H1 (cell line): ENCODE measurements around the gene LRRC4. TPM values are rescaled to one million over a fixed set of nuclear protein-coding genes. Genes with fewer than 3 reads are reported as not detected.

Experiments
- CTCF ChIA-PET: fragments of 300-600 bp; sonication (Branson Sonifier 250); formaldehyde crosslinking; loops from one replicate; lab custom pipeline; 2021; ENCODE audit not compliant: partially characterized antibody; lab: Charles Lee
- POLR2A ChIA-PET: fragments of 300-600 bp; sonication (Branson Sonifier 250); formaldehyde crosslinking; loops from one replicate; lab custom pipeline; 2021; ENCODE audit warnings: inconsistent platforms; ENCODE audit not compliant: partially characterized antibody; lab: Charles Lee
- DNase-seq, 2 experiments: peaks; one replicate each; pipeline versions ENCODE4 v3.0.0 to v3.0.0-alpha.2; 2010 to 2022; ENCODE audit warnings: low spot score in 2 of 2, low read depth in 1 of 2, mixed read lengths in 1 of 2
- FAIRE-seq: peaks from 2 replicates; lab custom pipeline; 2011; peaks lifted over from hg19 to GRCh38; lab: Jason Lieb, UNC
- H2AFZ ChIP-seq: 2 replicates; pipeline ENCODE4 v1.8.1; 2012; ENCODE audit warnings: low read length, inconsistent platforms
- H2AK5ac ChIP-seq: 2 replicates; pipeline ENCODE4 v1.6.1; 2013; ENCODE audit warnings: low read depth, low read length
- H2BK120ac ChIP-seq: replicated peaks from 2 replicates; pipeline ENCODE3; 2013; ENCODE audit warnings: low read depth, low read length, inconsistent platforms
- H2BK12ac ChIP-seq: 2 replicates; pipeline ENCODE4 v1.6.1; 2013; ENCODE audit warnings: low read depth, low read length
- H2BK15ac ChIP-seq: 2 replicates; pipeline ENCODE4 v1.6.1; 2013; ENCODE audit warnings: low read length
- H2BK20ac ChIP-seq: 2 replicates; pipeline ENCODE4 v1.6.1; 2013; ENCODE audit warnings: low read length
- H2BK5ac ChIP-seq: 2 replicates; pipeline ENCODE4 v1.6.1; 2013; ENCODE audit warnings: low read depth, low read length
- H3K14ac ChIP-seq: 2 replicates; pipeline ENCODE4 v1.6.1; 2013; ENCODE audit warnings: inconsistent platforms; ENCODE audit not compliant: insufficient read length
- H3K18ac ChIP-seq: 2 replicates; pipeline ENCODE4 v1.6.1; 2013; ENCODE audit warnings: low read length; ENCODE audit errors: extremely low read depth
- H3K23ac ChIP-seq: 2 replicates; pipeline ENCODE4 v1.6.1; 2013; ENCODE audit warnings: inconsistent platforms; ENCODE audit not compliant: insufficient read length
- H3K23me2 ChIP-seq: 2 replicates; pipeline ENCODE4 v1.6.1; 2013; ENCODE audit warnings: low read depth, low read length
- H3K27ac ChIP-seq: 2 replicates; pipeline ENCODE4 v1.6.1; 2011; ENCODE audit warnings: low read depth, low read length, inconsistent platforms
- H3K27me3 ChIP-seq, 4 experiments: replicated peaks in 1 of 4; 1 replicate in 1 of 4; 2 replicates in 3 of 4; pipeline versions ENCODE4 v1.6.1 to v1.8.1; 2011 to 2013; ENCODE audit warnings: low read length in 3 of 4, mild to moderate bottlenecking in 3 of 4, inconsistent platforms in 2 of 4, mixed read lengths in 2 of 4, moderate library complexity in 1 of 4; ENCODE audit not compliant: control insufficient read depth in 3 of 4, insufficient read depth in 3 of 4; ENCODE audit errors: extremely low read depth in 1 of 4
- H3K36me3 ChIP-seq, 4 experiments: 2 replicates each; pipeline versions ENCODE4 v1.6.1 to v1.8.1; 2011 to 2013; ENCODE audit warnings: mild to moderate bottlenecking in 4 of 4, low read length in 3 of 4, moderate library complexity in 2 of 4, control low read depth in 1 of 4, inconsistent platforms in 1 of 4; ENCODE audit not compliant: insufficient read depth in 4 of 4, control insufficient read depth in 2 of 4
- H3K4ac ChIP-seq: replicated peaks from 2 replicates; pipeline ENCODE3; 2013; ENCODE audit warnings: low read length, low read depth, mixed read lengths, inconsistent platforms; ENCODE audit not compliant: insufficient read length
- H3K4me1 ChIP-seq, 4 experiments: replicated peaks in 1 of 4; 1 replicate in 1 of 4; 2 replicates in 3 of 4; pipeline versions ENCODE4 v1.6.1 to v1.8.1; 2011 to 2013; ENCODE audit warnings: low read length in 3 of 4, inconsistent platforms in 2 of 4, mixed read lengths in 1 of 4; ENCODE audit not compliant: insufficient read depth in 4 of 4, control insufficient read depth in 3 of 4
- H3K4me2 ChIP-seq, 2 experiments: 2 replicates each; pipeline versions ENCODE4 v1.6.1 to v1.8.1; 2011 to 2013; ENCODE audit warnings: low read depth in 2 of 2, low read length in 2 of 2, control low read depth in 1 of 2, inconsistent platforms in 1 of 2, mild to moderate bottlenecking in 1 of 2; ENCODE audit not compliant: insufficient read depth in 1 of 2
- H3K4me3 ChIP-seq, 4 experiments: fragments of 200-600, 300-600 bp in 1 of 4; sonication (generic), shearing (Covaris generic), sonication (Bioruptor Twin) in 1 of 4; 2 replicates each; pipeline versions ENCODE4 v1.5.1 to v1.8.1; 2011 to 2016; ENCODE audit warnings: low read length in 4 of 4, low read depth in 3 of 4, control low read depth in 2 of 4, inconsistent platforms in 2 of 4, mild to moderate bottlenecking in 2 of 4, mixed read lengths in 1 of 4, moderate library complexity in 1 of 4; ENCODE audit not compliant: insufficient read depth in 2 of 4; ENCODE audit errors: extremely low read depth in 1 of 4
- H3K56ac ChIP-seq: replicated peaks from 2 replicates; pipeline ENCODE3; 2013; ENCODE audit warnings: low read depth, mild to moderate bottlenecking, mixed read lengths, low read length, inconsistent platforms; ENCODE audit not compliant: insufficient read length
- H3K79me1 ChIP-seq: 2 replicates; pipeline ENCODE4 v1.6.1; 2013; ENCODE audit warnings: low read depth, low read length, control low read depth
- H3K79me2 ChIP-seq, 2 experiments: 2 replicates each; pipeline versions ENCODE4 v1.6.1 to v1.8.1; 2012 to 2013; ENCODE audit warnings: low read length in 2 of 2, mild to moderate bottlenecking in 2 of 2, inconsistent platforms in 1 of 2; ENCODE audit not compliant: insufficient read depth in 2 of 2, control insufficient read depth in 1 of 2
- H3K9ac ChIP-seq, 4 experiments: replicated peaks in 1 of 4; 1 replicate in 1 of 4; 2 replicates in 3 of 4; pipeline versions ENCODE4 v1.6.1 to v1.8.1; 2011 to 2013; ENCODE audit warnings: low read depth in 3 of 4, low read length in 3 of 4, control low read depth in 2 of 4, mild to moderate bottlenecking in 2 of 4, moderate library complexity in 2 of 4, inconsistent platforms in 1 of 4; ENCODE audit errors: extremely low read depth in 1 of 4
- H3K9me3 ChIP-seq, 2 experiments: 2 replicates each; pipeline versions ENCODE4 v1.6.1 to v1.8.1; 2012 to 2013; ENCODE audit warnings: mild to moderate bottlenecking in 2 of 2, moderate library complexity in 2 of 2, control low read depth in 1 of 2, inconsistent platforms in 1 of 2, low read depth in 1 of 2, low read length in 1 of 2, mixed read lengths in 1 of 2; ENCODE audit not compliant: insufficient read depth in 2 of 2
- H4K20me1 ChIP-seq, 2 experiments: replicated peaks in 1 of 2; 2 replicates each; pipeline versions ENCODE3 to v1.8.1; 2011 to 2013; ENCODE audit warnings: inconsistent platforms in 2 of 2, low read length in 2 of 2, mild to moderate bottlenecking in 1 of 2; ENCODE audit not compliant: insufficient read depth in 2 of 2, control insufficient read depth in 1 of 2
- H4K5ac ChIP-seq: 2 replicates; pipeline ENCODE4 v1.6.1; 2013; ENCODE audit warnings: low read length, low read depth, mixed read lengths, inconsistent platforms; ENCODE audit not compliant: insufficient read length
- H4K8ac ChIP-seq: 2 replicates; pipeline ENCODE4 v1.8.0; 2013; ENCODE audit warnings: mild to moderate bottlenecking, moderate library complexity, low read length, inconsistent platforms; ENCODE audit not compliant: insufficient read depth; ENCODE audit errors: extremely low read depth
- H4K91ac ChIP-seq: replicated peaks from 2 replicates; pipeline ENCODE3; 2013; ENCODE audit warnings: low read length, mixed read lengths, inconsistent platforms; ENCODE audit not compliant: insufficient read length
- ATF2 ChIP-seq: IDR thresholded peaks from 2 replicates; pipeline ENCODE4 v1.6.1; 2012; ENCODE audit warnings: low read length, inconsistent platforms
- GABPA ChIP-seq: IDR thresholded peaks from 2 replicates; pipeline ENCODE4 v1.6.1; 2011; ENCODE audit warnings: mild to moderate bottlenecking, low read length, moderate library complexity, borderline replicate concordance; ENCODE audit not compliant: insufficient read depth
- MAX ChIP-seq: IDR thresholded peaks from 2 replicates; pipeline ENCODE4 v1.6.1; 2012; ENCODE audit warnings: inconsistent platforms
- RXRA ChIP-seq: IDR thresholded peaks from 2 replicates; pipeline ENCODE4 v1.6.1; 2011; ENCODE audit warnings: low read depth, mild to moderate bottlenecking, low read length, moderate library complexity; ENCODE audit not compliant: insufficient read depth
- WGBS, 2 experiments: shearing (Covaris generic) in 1 of 2; methylation state at CpG; one replicate each; pipeline versions ENCODE4 v1.1.6 to v1.1.7; 2013 to 2015; ENCODE audit warnings: low lambda C conversion rate in 2 of 2, mixed read lengths in 2 of 2, inconsistent platforms in 1 of 2, low coverage in 1 of 2, missing lambda C conversion rate in 1 of 2; ENCODE audit not compliant: insufficient replicate concordance in 2 of 2, insufficient coverage in 1 of 2, insufficient read length in 1 of 2; ENCODE audit errors: extremely low coverage in 1 of 2, missing lambda C conversion rate in 1 of 2; 5-methylcytosine and 5-hydroxymethylcytosine counted together
- polyA plus RNA-seq, 7 experiments: library from polyadenylated mRNA; depleted of rRNA in 3 of 7; stranded (reverse) in 5 of 7; unstranded in 2 of 7; fragments of >200 nt in 5 of 7; fragments of 200-250 nt in 2 of 7; gene quantifications; 1 replicate in 5 of 7; 2 replicates in 1 of 7; 4 replicates in 1 of 7; pipeline versions ENCODE4 v1.2.1 to v1.2.3, GENCODE V29; 2011 to 2013; ENCODE audit warnings: missing spikeins in 2 of 7, mixed read lengths in 2 of 7
- total RNA-seq: library from RNA; stranded (reverse); fragmentation: NEBNext Ultra II Directional; extraction: Animal tissue kit (Norgen Biotek cat#: 25700); gene quantifications from 2 replicates; pipeline ENCODE4 v1.2.1, GENCODE V29; 2021

LRRC4 gene
- total and polyA plus RNA-seq, 2 of the 8 experiments (the other 6 are each of a cell fraction or from before 2014, with no cell fraction given) = 13.4 to 16.4 TPM

GRCh38 chr7:127993317-127993716, 37.9 kb downstream of the LRRC4 start:
- no peak overlapping the region for H3K18ac ChIP-seq
- H2BK15ac ChIP-seq = no peak overlapping the region
- no peak overlapping the region for H3K4me2 ChIP-seq
- no peak overlapping the region for H4K91ac ChIP-seq
- no peak overlapping the region for H2BK12ac ChIP-seq
- H3K23me2 ChIP-seq = no peaks in the 10 kb centered on the region
- no peaks in the 10 kb centered on the region for H3K79me2 ChIP-seq
- H3K4ac ChIP-seq = no peak overlapping the region
- H2AFZ ChIP-seq = no peak overlapping the region
- no peak overlapping the region for H4K8ac ChIP-seq
- no peaks in the 10 kb centered on the region for H3K9me3 ChIP-seq
- H4K5ac ChIP-seq = no peak overlapping the region
- ChIA-PET CTCF (interaction anchor here (0.9 to 1.7 kb wide), 8 partner anchors 12 to 229 kb away, joined by 3 to 4 read pairs (median 3); no protein-coding TSS in a partner anchor), POLR2A (no interaction called here)
- no peak overlapping the region for H2BK5ac ChIP-seq
- H3K14ac ChIP-seq = no peak overlapping the region
- no peaks in the 10 kb centered on the region for H4K20me1 ChIP-seq
- H3K23ac ChIP-seq = no peak overlapping the region
- H3K36me3 ChIP-seq = peaks cover 0 to 11% (median 5%) of the 10 kb centered on the region in 4 experiments; a peak in 3 of 8 replicates
- no peak overlapping the region for H3K56ac ChIP-seq
- no peaks in the 10 kb centered on the region for H3K27me3 ChIP-seq
- no peak overlapping the region for H3K9ac ChIP-seq
- DNase-seq = no peak
- TF ChIP-seq RXRA (no peak), GABPA (no peak), ATF2 (no peak), MAX (no peak)
- 87% methylated on average over 6 of the region's 6 CpGs; no CpG with 5 or more reads in 1 of the 2 experiments for WGBS, 2 experiments
- H2AK5ac ChIP-seq = no peak overlapping the region
- no peaks in the 10 kb centered on the region; the same call in 1 of the 2 replicates for H3K79me1 ChIP-seq
- no peak for FAIRE-seq
- H3K4me1 ChIP-seq = peaks cover 2 to 19% (median 9%) of the 10 kb centered on the region in 4 experiments
- no peak overlapping the region for H2BK20ac ChIP-seq
- H3K27ac ChIP-seq = no peak overlapping the region
- no peak overlapping the region for H2BK120ac ChIP-seq
- no peak overlapping the region for H3K4me3 ChIP-seq
